Fibroblast of skin of back (primary cell): ENCODE measurements around the gene QRSL1.
"Not testable (repeated sequence)": the region's sequence is repeated elsewhere in the genome, so short reads cannot be mapped to it uniquely, and the experiment has no call there.

Experiments used
- DNase-seq: peaks from one replicate; pipeline ENCODE4 v3.0.0-alpha.2; 2013

Gene QRSL1

GRCh38 chr6:106685833-106686232 lies 56.5 kb downstream of the QRSL1 start:
- DNase-seq, result peak; percentile 43

- no peak for DNase-seq
Observed at GRCh38 chr6:106688177-106688951, 59.0 kb downstream of the QRSL1 start.

DNA sequence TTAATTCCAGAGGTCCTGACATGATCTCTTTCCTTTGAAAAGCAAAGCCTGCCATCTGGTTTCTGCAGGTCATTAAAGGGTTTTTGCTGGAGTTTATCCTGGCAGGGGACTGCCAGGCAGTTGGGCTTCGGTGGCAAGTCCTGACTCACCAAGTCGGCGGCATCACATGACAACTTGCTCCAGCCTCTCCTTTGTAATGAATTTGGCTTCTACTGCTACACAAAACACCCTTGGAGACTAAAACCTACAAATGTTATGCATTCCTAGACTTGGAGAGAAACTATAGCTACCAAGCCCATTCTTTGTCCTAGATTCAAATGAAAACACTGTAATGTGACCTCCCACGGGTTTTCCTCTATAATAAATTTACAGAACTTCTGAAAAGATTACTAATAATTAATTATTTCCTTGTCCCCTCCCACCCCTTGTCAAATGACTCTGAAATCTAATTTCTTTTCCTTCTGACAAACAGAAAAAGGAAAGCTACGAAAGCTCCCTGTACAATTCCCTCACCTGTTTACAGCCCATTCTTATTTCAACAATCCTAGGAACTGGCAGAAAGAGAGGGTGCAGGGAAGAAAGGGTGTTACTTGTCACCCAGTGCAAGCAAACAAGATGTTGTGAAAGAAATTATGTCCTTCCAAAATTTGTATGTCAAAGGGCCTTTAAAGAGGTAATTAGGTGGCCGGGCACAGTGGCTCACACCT lies 62.9 kb downstream of the QRSL1 start:
- DNase-seq, result peak; percentile 58

DNA sequence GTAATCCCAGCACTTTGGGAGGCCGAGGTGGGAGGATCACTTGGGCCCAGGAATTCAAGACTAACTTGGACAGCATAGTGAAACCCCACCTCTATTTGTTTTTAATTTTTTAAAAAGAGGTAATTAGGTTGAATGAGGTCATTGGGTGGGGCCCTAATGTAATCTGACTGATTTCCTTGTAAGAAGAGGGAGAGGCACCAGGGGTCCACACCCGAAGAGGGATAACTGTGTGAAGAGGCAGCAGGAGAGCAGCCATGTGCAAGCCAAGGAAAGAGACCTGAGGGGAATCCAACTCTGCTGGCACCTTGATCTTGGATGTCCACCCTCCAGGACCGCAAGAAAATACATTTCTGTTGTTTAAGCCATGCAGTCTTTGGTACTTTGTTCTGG lies 63.4 kb downstream of the QRSL1 start:
- DNase-seq, result no peak

- no peak for DNase-seq
Observed at GRCh38 chr6:106693418-106693817, 64.0 kb downstream of the QRSL1 start.

DNA sequence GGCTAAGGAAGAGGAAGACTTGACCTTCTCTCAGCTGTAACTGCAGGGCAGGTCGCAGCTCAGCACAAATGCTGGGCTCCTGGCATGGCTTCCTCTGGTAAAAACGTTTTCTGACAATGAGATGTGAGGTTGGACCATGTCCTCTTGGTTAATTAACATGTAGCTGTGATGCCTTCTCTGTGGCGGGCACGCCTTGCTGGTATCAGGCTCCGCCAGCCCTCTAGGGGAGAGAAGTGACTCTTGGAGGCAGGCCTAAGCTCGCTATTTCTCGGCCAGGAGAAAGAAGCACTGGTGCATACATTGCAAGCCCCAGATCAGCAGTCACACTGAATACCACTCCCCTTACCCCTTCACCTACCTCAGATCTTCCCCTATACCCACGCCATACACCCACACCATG lies 65.0 kb downstream of the QRSL1 start:
- DNase-seq, result no peak

GRCh38 chr6:106700581-106700980 lies 71.2 kb downstream of the QRSL1 start:
- DNase-seq, result no peak

GRCh38 chr6:106701201-106701600 lies 71.8 kb downstream of the QRSL1 start:
- not testable (repeated sequence) for DNase-seq

- no peak for DNase-seq
Observed at GRCh38 chr6:106702046-106702445, 72.7 kb downstream of the QRSL1 start.

DNA sequence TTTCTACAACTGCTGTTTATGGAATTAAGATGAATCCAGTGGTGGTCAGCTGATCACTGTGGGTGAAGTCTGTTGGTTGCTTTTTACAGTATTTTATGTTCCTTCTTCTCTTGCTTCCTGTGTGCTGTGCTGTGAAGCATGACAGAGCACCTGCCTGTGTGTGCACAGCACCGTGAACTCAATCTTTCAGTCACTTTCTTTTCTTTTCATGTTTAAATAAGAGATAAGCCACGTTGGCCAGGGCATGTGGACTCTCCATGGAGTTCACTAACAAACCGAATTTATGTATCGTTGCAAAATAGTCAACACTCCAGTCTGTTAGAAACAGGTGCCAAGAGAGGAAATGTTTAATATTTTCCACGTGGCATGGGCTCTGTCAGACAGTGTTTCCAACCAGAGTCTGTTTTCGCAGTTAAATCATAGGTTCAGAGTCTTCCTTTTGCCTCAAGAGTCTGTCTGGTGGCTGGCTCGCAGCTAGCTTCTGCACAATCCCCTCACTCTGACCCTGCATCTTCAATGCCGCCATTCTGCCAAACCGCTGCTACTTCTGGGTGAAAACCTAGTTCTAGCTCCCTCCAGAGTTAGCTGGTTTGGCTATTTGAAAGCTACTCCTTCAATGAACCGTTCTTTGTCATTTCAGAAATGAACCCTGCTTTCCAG lies 73.2 kb downstream of the QRSL1 start:
- no peak for DNase-seq

- DNase-seq, result no peak
Observed at GRCh38 chr6:106704327-106704726, 74.9 kb downstream of the QRSL1 start.

- DNase-seq, result no peak
Observed at GRCh38 chr6:106705156-106705555, 75.8 kb downstream of the QRSL1 start.

DNA sequence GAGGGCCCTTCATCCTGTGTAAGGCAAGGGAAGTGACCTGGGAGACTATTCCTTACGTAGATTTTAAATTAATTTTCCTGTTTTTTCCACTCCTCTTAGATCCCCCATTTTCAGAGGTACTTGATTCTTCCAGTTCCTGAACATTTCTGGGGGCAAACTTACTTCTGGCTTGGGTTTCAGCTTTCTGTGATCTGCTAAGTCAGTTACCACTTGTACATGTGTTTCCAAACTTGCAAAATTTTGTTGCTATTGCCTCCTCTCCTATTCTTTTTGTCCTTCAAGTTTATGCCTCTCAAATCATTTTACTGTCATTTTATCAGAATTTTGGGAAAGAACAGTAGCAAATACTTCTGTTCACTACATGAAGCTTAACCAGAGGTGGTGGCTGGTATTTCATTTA lies 81.2 kb downstream of the QRSL1 start:
- no peak for DNase-seq

DNA sequence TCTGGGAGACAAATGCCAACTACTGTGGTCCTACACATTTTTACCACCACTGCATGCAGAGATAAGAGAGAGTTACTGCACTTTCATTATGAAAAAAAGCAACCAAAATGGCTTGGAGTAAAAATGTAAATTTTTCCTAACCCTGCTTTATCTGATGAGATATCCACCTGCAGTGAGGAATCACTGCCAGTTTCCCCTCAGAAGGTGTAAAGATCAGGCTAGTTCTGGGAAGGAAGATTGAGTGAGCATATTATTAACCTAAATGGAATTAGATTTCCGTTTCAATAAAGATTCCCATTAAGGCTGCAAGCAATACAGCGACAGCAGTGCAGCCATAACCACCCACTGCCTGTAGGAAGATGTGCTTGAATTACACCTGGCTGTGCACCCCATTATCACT lies 84.9 kb downstream of the QRSL1 start:
- no peak for DNase-seq

- DNase-seq, result no peak
Observed at GRCh38 chr6:106715922-106716321, 86.5 kb downstream of the QRSL1 start.

DNA sequence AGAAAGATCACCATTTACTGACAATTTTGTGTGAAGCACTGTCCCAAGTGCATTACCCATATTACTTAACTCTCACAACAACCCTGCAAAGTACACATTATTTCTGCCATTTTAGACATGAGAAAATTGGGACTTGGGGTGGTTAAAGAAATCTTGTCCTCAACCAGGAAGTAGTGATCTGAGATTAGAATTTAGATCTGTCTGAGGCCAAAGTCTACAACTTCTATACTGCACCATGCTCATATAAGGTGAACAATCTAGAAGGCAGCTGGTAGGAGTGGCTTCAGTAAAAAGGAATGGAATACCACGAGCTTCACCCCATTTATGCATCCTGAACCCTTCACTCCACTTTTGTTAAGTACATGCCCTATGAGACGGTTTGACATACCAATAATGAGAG lies 87.6 kb downstream of the QRSL1 start:
- DNase-seq, result no peak
